GM18511 (cell line): ENCODE results near the gene MMD.
"Not testable (repeated sequence)": the region's sequence is repeated elsewhere in the genome, so short reads cannot be mapped to it uniquely, and the experiment has no call there.

Source experiments
- ATAC-seq: cut with Tn5 transposase; IDR thresholded peaks from one replicate; pipeline ENCODE4 v1.9.1; 2021; ENCODE audit warnings: mild to moderate bottlenecking, moderate library complexity; ENCODE audit not compliant: unreplicated experiment

MMD gene

GRCh38 chr17:55444471-55445441 lies 23.1 kb upstream of the MMD start:
- ATAC-seq = peak; percentile 87

- ATAC-seq = no peak
These were observed 22.3 kb upstream of the MMD start for GRCh38 chr17:55443904-55444303.

GRCh38 chr17:55442953-55443683 lies 21.5 kb upstream of the MMD start:
- no peak for ATAC-seq

- no peak for ATAC-seq
These were observed 20.8 kb upstream of the MMD start for GRCh38 chr17:55442462-55442861.

GRCh38 chr17:55441544-55441943 lies 19.9 kb upstream of the MMD start:
- no peak for ATAC-seq

GRCh38 chr17:55440391-55440790 lies 18.8 kb upstream of the MMD start:
- ATAC-seq = no peak

- ATAC-seq = peak; percentile 77
These were observed 15.5 kb upstream of the MMD start for GRCh38 chr17:55437159-55437605.

- peak; percentile 29 for ATAC-seq
These were observed 14.9 kb upstream of the MMD start for GRCh38 chr17:55436224-55437158.

- ATAC-seq = no peak
These were observed 13.8 kb upstream of the MMD start for GRCh38 chr17:55435408-55435807.

GRCh38 chr17:55434721-55435120 lies 13.1 kb upstream of the MMD start:
- no peak for ATAC-seq

- no peak for ATAC-seq
These were observed 12.2 kb upstream of the MMD start for GRCh38 chr17:55433629-55434422.

GRCh38 chr17:55433029-55433628 lies 11.5 kb upstream of the MMD start:
- no peak for ATAC-seq

- ATAC-seq = no peak
These were observed 10.9 kb upstream of the MMD start for GRCh38 chr17:55432358-55433028.

GRCh38 chr17:55431914-55432313 lies 10.3 kb upstream of the MMD start:
- not testable (repeated sequence) for ATAC-seq

GRCh38 chr17:55430541-55431288 lies 9.1 kb upstream of the MMD start:
- no peak for ATAC-seq

GRCh38 chr17:55427587-55427882 lies 5.9 kb upstream of the MMD start:
- peak; percentile 17 for ATAC-seq

- peak; percentile 54 for ATAC-seq
These were observed 5.4 kb upstream of the MMD start for GRCh38 chr17:55426851-55427586.
